NCI-H510A treated with DMSO at 0.1 percent for 48 hours (cell line): ENCODE data around the gene TEX264.

ENCODE experiments used
- DNase-seq: peaks from one replicate; lab custom pipeline; 2025; lab: John Stamatoyannopoulos, UW

TEX264 gene

DNA sequence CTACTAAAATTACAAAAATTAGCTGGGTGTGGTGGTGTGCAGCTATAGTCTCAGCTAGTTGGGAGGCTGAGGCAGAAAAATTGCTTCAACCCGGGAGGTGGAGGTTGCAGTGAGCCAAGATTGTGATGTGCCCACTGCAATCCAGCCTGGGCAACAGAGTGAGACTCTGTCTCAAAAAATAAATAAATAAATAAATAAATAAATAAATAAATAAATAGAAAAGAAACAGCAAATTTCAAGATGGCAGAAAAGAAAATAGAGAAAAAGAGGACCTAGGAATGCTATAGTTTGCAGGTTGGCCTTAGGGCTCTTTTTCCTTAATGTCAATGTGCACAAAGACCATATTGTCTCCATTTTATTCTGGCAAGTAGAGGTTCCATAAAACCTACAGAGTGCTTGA, 79.8 kb downstream of the TEX264 start:
- no peak for DNase-seq

DNA sequence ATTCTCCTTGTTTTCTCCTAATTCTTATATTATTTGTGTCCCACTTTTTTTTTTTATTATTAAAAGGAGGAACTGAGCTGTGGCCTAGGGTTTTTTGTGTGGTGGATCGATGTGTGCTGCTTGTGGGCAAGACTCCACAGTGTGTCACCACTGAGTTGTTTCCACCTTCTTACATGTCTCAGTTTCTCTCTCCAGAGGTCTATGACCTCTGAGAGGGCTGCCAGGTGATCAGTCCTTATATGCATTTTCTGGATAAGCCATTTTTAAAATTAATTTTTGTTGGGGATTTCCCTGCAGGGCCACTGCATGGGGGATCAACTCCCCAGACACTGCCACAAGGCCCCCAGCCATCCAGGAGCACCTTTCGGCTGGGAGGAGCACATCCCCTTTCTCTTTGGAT, 80.2 kb downstream of the TEX264 start:
- no peak for DNase-seq
